Central memory CD8-positive, alpha-beta T cell (primary cell): ENCODE data around the gene FAM98C.

Source experiments
- ATAC-seq: fragments of 150-1000 bp; cut with Tn5 transposase; replicated peaks from 2 replicates; pipeline ENCODE4 v1.10.0; 2022; ENCODE audit warnings: mild to moderate bottlenecking, moderate FRiP score, moderate number of reproducible peaks; ENCODE audit not compliant: poor library complexity, severe bottlenecking; ENCODE audit errors: extremely low read depth
- DNase-seq, 2 donors: peaks; one replicate each; pipeline ENCODE4 v3.0.0; 2021; ENCODE audit warnings: low spot score in 2 of 2
- H3K27ac Mint-ChIP-seq: one replicate; pipeline ENCODE4 v1.8.0; 2022; ENCODE audit warnings: low read depth, mild to moderate bottlenecking, moderate library complexity, mixed read lengths
- H3K27me3 Mint-ChIP-seq: one replicate; pipeline ENCODE4 v1.8.0; 2022; ENCODE audit warnings: mixed read lengths
- H3K36me3 Mint-ChIP-seq: one replicate; pipeline ENCODE4 v1.8.0; 2022; ENCODE audit warnings: mild to moderate bottlenecking, moderate library complexity, mixed read lengths; ENCODE audit not compliant: insufficient read depth
- H3K4me1 Mint-ChIP-seq: one replicate; pipeline ENCODE4 v1.8.0; 2022; ENCODE audit warnings: mixed read lengths
- H3K4me3 Mint-ChIP-seq: one replicate; pipeline ENCODE4 v1.8.0; 2022; ENCODE audit warnings: mild to moderate bottlenecking, moderate library complexity, mixed read lengths
- H3K9me3 Mint-ChIP-seq: one replicate; pipeline ENCODE4 v1.8.0; 2022; ENCODE audit warnings: mixed read lengths

Gene FAM98C

GRCh38 chr19:38384209-38385027 lies 18.5 kb upstream of the FAM98C start:
- peak overlapping the region; percentile 62 for H3K27ac Mint-ChIP-seq
- H3K4me1 Mint-ChIP-seq: peaks cover 15% of the 10 kb centered on the region
- no peaks in the 10 kb centered on the region for H3K27me3 Mint-ChIP-seq
- DNase-seq (no peak), ATAC-seq (no peak)
- no peaks in the 10 kb centered on the region for H3K9me3 Mint-ChIP-seq
- H3K4me3 Mint-ChIP-seq: no peak overlapping the region
- peaks cover 40% of the 10 kb centered on the region for H3K36me3 Mint-ChIP-seq

- Mint-ChIP-seq H3K27me3 (no peaks in the 10 kb centered on the region), H3K27ac (peak overlapping the region; percentile 62), H3K9me3 (no peaks in the 10 kb centered on the region), H3K4me3 (no peak overlapping the region), H3K4me1 (peaks cover 18% of the 10 kb centered on the region), H3K36me3 (peaks cover 38% of the 10 kb centered on the region)
- DNase-seq: no peak
- ATAC-seq: no peak
Measured at GRCh38 chr19:38385057-38385803, 17.7 kb upstream of the FAM98C start.

- DNase-seq (no peak), ATAC-seq (no peak)
- no peak overlapping the region for H3K4me3 Mint-ChIP-seq
- no peaks in the 10 kb centered on the region for H3K9me3 Mint-ChIP-seq
- H3K27ac Mint-ChIP-seq: no peak overlapping the region
- H3K4me1 Mint-ChIP-seq: peaks cover 18% of the 10 kb centered on the region
- peaks cover 34% of the 10 kb centered on the region for H3K36me3 Mint-ChIP-seq
- no peaks in the 10 kb centered on the region for H3K27me3 Mint-ChIP-seq
Measured at GRCh38 chr19:38385804-38386257, 17.1 kb upstream of the FAM98C start.

GRCh38 chr19:38386300-38386970 lies 16.5 kb upstream of the FAM98C start:
- Mint-ChIP-seq H3K4me3 (no peak overlapping the region), H3K27ac (no peak overlapping the region), H3K9me3 (no peaks in the 10 kb centered on the region), H3K27me3 (no peaks in the 10 kb centered on the region), H3K4me1 (peaks cover 18% of the 10 kb centered on the region), H3K36me3 (peaks cover 29% of the 10 kb centered on the region)
- DNase-seq (no peak), ATAC-seq (no peak)

- peak; percentile 6 for ATAC-seq
- no peak for DNase-seq
- peaks cover 18% of the 10 kb centered on the region for H3K4me1 Mint-ChIP-seq
- peak overlapping the region; percentile 79 for H3K4me3 Mint-ChIP-seq
- peaks cover 23% of the 10 kb centered on the region for H3K36me3 Mint-ChIP-seq
- H3K27me3 Mint-ChIP-seq: no peaks in the 10 kb centered on the region
- no peak overlapping the region for H3K27ac Mint-ChIP-seq
- H3K9me3 Mint-ChIP-seq: no peaks in the 10 kb centered on the region
Measured at GRCh38 chr19:38386971-38387549, 15.8 kb upstream of the FAM98C start.

GRCh38 chr19:38387550-38388348 lies 15.1 kb upstream of the FAM98C start, which contains the start of gene GGN:
TSS of gene GGN (minus strand) at chr19:38388034. CDS start at chr19:38387261, 773 bp downstream.
- no peaks in the 10 kb centered on the region for H3K27me3 Mint-ChIP-seq
- peak; percentile 78 for ATAC-seq

GRCh38 chr19:38388349-38389100 lies 14.4 kb upstream of the FAM98C start, which contains the start of gene SPRED3:
TSS of gene SPRED3 (plus strand) at chr19:38388697. CDS start at chr19:38390303, 1,606 bp downstream.
- DNase-seq (no peak), ATAC-seq (peak; percentile 8)
- peaks cover 11% of the 10 kb centered on the region for H3K36me3 Mint-ChIP-seq
- no peaks in the 10 kb centered on the region for H3K9me3 Mint-ChIP-seq
- H3K4me1 Mint-ChIP-seq: peaks cover 19% of the 10 kb centered on the region
- peak within 1 kb of the TSS; percentile 79 for H3K4me3 Mint-ChIP-seq
- peak within 1 kb of the TSS; percentile 77 for H3K27ac Mint-ChIP-seq
- no peaks in the 10 kb centered on the region for H3K27me3 Mint-ChIP-seq

More at GRCh38 chr19:38387550-38388348, 15.1 kb upstream of the FAM98C start, which contains the start of gene GGN:
- Mint-ChIP-seq H3K4me3 (peak within 1 kb of the TSS; percentile 79), H3K4me1 (peaks cover 18% of the 10 kb centered on the region), H3K36me3 (peaks cover 18% of the 10 kb centered on the region), H3K27ac (peak within 1 kb of the TSS; percentile 77), H3K9me3 (no peaks in the 10 kb centered on the region)
- DNase-seq: peak; percentile 68 to 69

GRCh38 chr19:38389101-38389925 lies 13.6 kb upstream of the FAM98C start:
- Mint-ChIP-seq H3K27ac (no peak overlapping the region), H3K4me1 (peaks cover 26% of the 10 kb centered on the region), H3K4me3 (peak overlapping the region; percentile 79), H3K9me3 (no peaks in the 10 kb centered on the region), H3K36me3 (peaks cover 7% of the 10 kb centered on the region), H3K27me3 (peaks cover 5% of the 10 kb centered on the region)
- ATAC-seq (no peak), DNase-seq (no peak)

GRCh38 chr19:38389957-38390924 lies 12.7 kb upstream of the FAM98C start:
- ATAC-seq: no peak
- H3K4me3 Mint-ChIP-seq: peak overlapping the region; percentile 79
- H3K4me1 Mint-ChIP-seq: peaks cover 26% of the 10 kb centered on the region
- H3K36me3 Mint-ChIP-seq: peaks cover 10% of the 10 kb centered on the region
- no peak for DNase-seq
- peaks cover 6% of the 10 kb centered on the region for H3K27me3 Mint-ChIP-seq
- no peaks in the 10 kb centered on the region for H3K9me3 Mint-ChIP-seq
- H3K27ac Mint-ChIP-seq: no peak overlapping the region
